Duodenal mucosa (tissue), 2 donors: Measurements from ENCODE around the gene WDPCP.
"Not testable (repeated sequence)": the region's sequence is repeated elsewhere in the genome, so short reads cannot be mapped to it uniquely, and the experiment has no call there.

Experiments
- H3K27ac ChIP-seq: one replicate; pipeline ENCODE4 v1.7.0; 2013; ENCODE audit warnings: low read depth, low read length
- H3K27me3 ChIP-seq, 2 donors: one replicate each; pipeline ENCODE4 v1.7.0; 2013; ENCODE audit warnings: low read length in 2 of 2, control low read depth in 1 of 2; ENCODE audit not compliant: insufficient read depth in 2 of 2, control insufficient read depth in 1 of 2
- H3K36me3 ChIP-seq, 2 donors: one replicate each; pipeline ENCODE4 v1.7.0; 2013; ENCODE audit warnings: low read length in 2 of 2, control low read depth in 1 of 2; ENCODE audit not compliant: insufficient read depth in 2 of 2, control insufficient read depth in 1 of 2
- H3K4me1 ChIP-seq, 2 donors: one replicate each; pipeline ENCODE4 v1.7.0; 2013; ENCODE audit warnings: low read length in 2 of 2, control low read depth in 1 of 2; ENCODE audit not compliant: insufficient read depth in 2 of 2, control insufficient read depth in 1 of 2
- H3K4me3 ChIP-seq, 2 donors: one replicate each; pipeline ENCODE4 v1.7.0; 2013; ENCODE audit warnings: low read length in 2 of 2, low read depth in 1 of 2
- H3K9ac ChIP-seq, 2 donors: one replicate each; pipeline ENCODE4 v1.7.0; 2013; ENCODE audit warnings: low read length in 2 of 2, low read depth in 1 of 2
- H3K9me3 ChIP-seq, 2 donors: one replicate each; pipeline ENCODE4 v1.7.0; 2013; ENCODE audit warnings: low read length in 2 of 2, control low read depth in 1 of 2; ENCODE audit not compliant: control insufficient read depth in 1 of 2

Gene WDPCP

DNA sequence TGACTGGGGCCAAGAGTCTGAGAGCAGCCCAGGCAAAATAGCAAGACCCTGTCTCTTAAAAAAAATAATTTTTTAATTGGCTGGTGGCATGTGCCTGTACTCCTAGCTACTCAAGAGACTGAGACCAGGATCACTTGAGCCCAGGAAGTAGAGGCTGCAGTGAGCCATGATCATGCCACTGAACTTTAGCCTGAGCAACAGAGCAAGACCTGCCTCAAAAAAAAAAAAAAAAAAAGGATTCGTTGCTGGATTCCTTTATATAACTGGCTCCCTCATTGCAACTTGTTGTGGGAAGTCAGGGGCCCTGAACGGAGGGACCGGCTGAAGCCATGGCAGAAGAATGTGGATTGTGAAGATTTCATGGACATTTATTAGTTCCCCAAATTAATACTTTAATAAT is 15.3 kb downstream of the WDPCP start:
- not testable (repeated sequence) for H3K4me3 ChIP-seq, H3K27me3 ChIP-seq, H3K4me1 ChIP-seq, H3K36me3 ChIP-seq, H3K9me3 ChIP-seq, H3K9ac ChIP-seq, H3K27ac ChIP-seq

DNA sequence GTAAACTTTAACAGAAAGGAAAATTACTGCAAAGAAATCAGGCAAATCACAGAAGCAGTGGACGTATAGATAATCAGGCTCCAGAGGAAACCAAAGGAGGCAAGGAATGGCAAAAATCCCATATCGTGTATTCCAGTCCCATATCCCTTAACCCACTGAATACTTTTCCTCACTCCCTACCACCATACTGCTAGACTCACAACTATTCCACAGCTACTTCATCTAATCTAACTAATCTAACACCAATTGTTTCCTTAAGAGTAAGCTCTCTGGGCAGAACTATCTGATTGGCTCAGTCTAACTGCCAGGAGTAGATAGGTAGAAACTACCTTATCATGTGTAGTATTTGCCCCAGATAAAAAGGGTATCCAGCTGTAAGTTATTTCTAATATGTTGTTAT is 16.3 kb downstream of the WDPCP start:
- Histone ChIP-seq H3K4me3 (no peak overlapping the region), H3K9ac (no peak overlapping the region), H3K4me1 (no peaks in the 10 kb centered on the region), H3K27me3 (no peaks in the 10 kb centered on the region), H3K36me3 (no peaks in the 10 kb centered on the region), H3K27ac (no peak overlapping the region), H3K9me3 (peaks cover 0 to 3% of the 10 kb centered on the region in 2 donors)

GRCh38 chr2:63571291-63571690 is 17.0 kb downstream of the WDPCP start:
- Histone ChIP-seq H3K27me3 (no peaks in the 10 kb centered on the region), H3K9ac (no peak overlapping the region), H3K4me1 (no peaks in the 10 kb centered on the region), H3K27ac (no peak overlapping the region), H3K4me3 (no peak overlapping the region), H3K36me3 (no peaks in the 10 kb centered on the region), H3K9me3 (peaks cover 7% of the 10 kb centered on the region in 2 donors)

GRCh38 chr2:63569740-63570139 is 18.5 kb downstream of the WDPCP start:
- Histone ChIP-seq H3K4me3 (no peak overlapping the region), H3K27me3 (no peaks in the 10 kb centered on the region), H3K27ac (no peak overlapping the region), H3K4me1 (no peaks in the 10 kb centered on the region), H3K9me3 (peaks cover 9 to 10% of the 10 kb centered on the region in 2 donors), H3K9ac (no peak overlapping the region), H3K36me3 (no peaks in the 10 kb centered on the region)

GRCh38 chr2:63562751-63563150 is 25.5 kb downstream of the WDPCP start:
- Histone ChIP-seq H3K27me3 (no peaks in the 10 kb centered on the region), H3K9me3 (peaks cover 9 to 10% of the 10 kb centered on the region in 2 donors)

DNA sequence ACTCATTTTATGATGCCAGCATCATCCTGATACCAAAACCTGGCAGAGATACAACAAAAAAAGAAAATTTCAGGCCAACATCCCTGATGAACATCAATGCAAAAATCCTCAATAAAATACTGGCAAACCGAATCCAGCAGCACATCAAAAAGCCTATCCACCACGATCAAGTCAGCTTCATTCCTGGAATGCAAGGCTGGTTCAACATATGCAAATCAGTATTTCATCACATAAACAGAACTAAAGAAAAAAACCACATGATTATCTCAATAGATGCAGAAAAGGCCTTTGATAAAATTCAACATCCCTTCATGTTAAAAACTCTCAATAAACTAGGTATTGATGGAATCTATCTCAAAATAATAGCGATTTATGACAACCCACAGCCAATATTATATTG is 29.4 kb downstream of the WDPCP start:
- H3K27me3 ChIP-seq, H3K9me3 ChIP-seq, H3K4me1 ChIP-seq, H3K36me3 ChIP-seq, H3K4me3 ChIP-seq, H3K27ac ChIP-seq, H3K9ac ChIP-seq: not testable (repeated sequence)

More at GRCh38 chr2:63562751-63563150, 25.5 kb downstream of the WDPCP start:
- H3K27ac ChIP-seq: no peak overlapping the region
- no peaks in the 10 kb centered on the region for H3K36me3 ChIP-seq
- H3K9ac ChIP-seq: no peak overlapping the region
- no peaks in the 10 kb centered on the region for H3K4me1 ChIP-seq
- no peak overlapping the region for H3K4me3 ChIP-seq

DNA sequence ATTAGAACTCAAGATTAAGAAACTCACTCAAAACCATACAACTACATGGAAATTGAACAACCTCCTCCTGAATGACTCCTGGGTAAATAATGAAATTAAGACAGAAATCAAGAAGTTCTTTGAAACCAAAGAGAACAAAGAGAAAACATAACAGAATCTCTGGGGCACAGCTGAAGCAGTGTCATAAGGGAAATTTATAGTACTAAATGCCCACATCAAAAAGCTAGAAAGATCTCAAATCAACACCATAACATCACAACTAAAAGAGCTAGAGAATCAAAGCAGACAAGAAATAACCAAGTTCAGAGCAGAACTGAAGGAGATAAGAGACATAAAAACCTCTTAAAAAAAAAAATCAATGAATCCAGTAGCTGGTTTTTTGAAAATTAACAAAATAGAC is 30.5 kb downstream of the WDPCP start:
- H3K9me3 ChIP-seq, H3K27ac ChIP-seq, H3K36me3 ChIP-seq, H3K27me3 ChIP-seq, H3K4me3 ChIP-seq, H3K4me1 ChIP-seq, H3K9ac ChIP-seq: not testable (repeated sequence)

GRCh38 chr2:63555931-63556330 is 32.3 kb downstream of the WDPCP start:
- no peaks in the 10 kb centered on the region for H3K9me3 ChIP-seq
- no peaks in the 10 kb centered on the region for H3K27me3 ChIP-seq
- H3K4me1 ChIP-seq: no peaks in the 10 kb centered on the region
- H3K9ac ChIP-seq: no peak overlapping the region
- no peak overlapping the region for H3K27ac ChIP-seq
- H3K4me3 ChIP-seq: no peak overlapping the region
- no peaks in the 10 kb centered on the region for H3K36me3 ChIP-seq

- no peak overlapping the region for H3K27ac ChIP-seq
- H3K27me3 ChIP-seq: no peaks in the 10 kb centered on the region
- no peaks in the 10 kb centered on the region for H3K36me3 ChIP-seq
- no peaks in the 10 kb centered on the region for H3K9me3 ChIP-seq
- H3K4me3 ChIP-seq: no peak overlapping the region
- no peak overlapping the region for H3K9ac ChIP-seq
- H3K4me1 ChIP-seq: no peaks in the 10 kb centered on the region
These were observed 33.0 kb downstream of the WDPCP start for GRCh38 chr2:63555299-63555698.

GRCh38 chr2:63553049-63553448 is 35.2 kb downstream of the WDPCP start:
- H3K9ac ChIP-seq: no peak overlapping the region
- H3K4me1 ChIP-seq: no peaks in the 10 kb centered on the region
- H3K4me3 ChIP-seq: no peak overlapping the region
- no peak overlapping the region for H3K27ac ChIP-seq
- H3K9me3 ChIP-seq: no peaks in the 10 kb centered on the region
- H3K27me3 ChIP-seq: no peaks in the 10 kb centered on the region
- no peaks in the 10 kb centered on the region for H3K36me3 ChIP-seq

DNA sequence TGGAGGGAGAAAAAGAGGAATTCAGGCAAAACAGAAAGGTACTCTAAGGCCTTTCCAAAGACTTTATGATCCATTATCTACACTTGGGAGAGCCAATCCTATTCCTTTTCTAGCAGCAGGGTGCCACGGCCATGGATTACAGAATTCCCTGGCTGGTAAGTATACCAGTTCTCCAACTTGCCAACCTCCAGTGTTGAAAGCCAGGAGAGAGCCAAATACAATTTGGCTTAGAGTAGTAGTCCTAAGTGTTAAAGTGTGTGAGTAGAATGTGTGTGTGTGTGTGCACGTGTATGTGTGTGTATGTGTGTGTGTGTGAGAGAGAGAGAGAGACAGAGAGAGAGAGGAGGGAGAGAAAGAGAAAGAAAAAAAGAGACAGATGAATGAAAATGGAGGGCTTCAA is 43.3 kb downstream of the WDPCP start:
- Histone ChIP-seq H3K4me1 (no peaks in the 10 kb centered on the region), H3K9me3 (no peaks in the 10 kb centered on the region), H3K4me3 (no peak overlapping the region), H3K36me3 (no peaks in the 10 kb centered on the region), H3K27ac (no peak overlapping the region), H3K27me3 (no peaks in the 10 kb centered on the region), H3K9ac (no peak overlapping the region)
